WTC11 (cell line): ENCODE data around the gene TMEM234. TPM values are rescaled to one million over a fixed set of nuclear protein-coding genes. Genes with fewer than 3 reads are reported as not detected.

ENCODE experiments used
- ATAC-seq: fragments of 200-7000 bp; cut with Tn5 transposase; 2 replicates; pipeline ENCODE4 v1.10.0; 2021; ENCODE audit warnings: mild to moderate bottlenecking, moderate library complexity
- CTCF ChIA-PET: fragments of 300-600 bp; sonication (Branson Sonifier 250); formaldehyde crosslinking; loops from one replicate; lab custom pipeline; 2021; ENCODE audit warnings: antibody characterized with exemption; lab: Charles Lee
- POLR2A ChIA-PET: fragments of 350-600 bp; sonication (Branson Sonifier 250); formaldehyde crosslinking; loops from one replicate; lab custom pipeline; 2021; ENCODE audit warnings: antibody characterized with exemption; lab: Charles Lee
- DNase-seq: peaks from one replicate; pipeline ENCODE4 v3.0.0; 2021; ENCODE audit warnings: low spot score
- H3K27ac Mint-ChIP-seq: 2 replicates; pipeline ENCODE4 v1.8.0; 2021; ENCODE audit warnings: mixed read lengths
- H3K27me3 Mint-ChIP-seq: 2 replicates; pipeline ENCODE4 v1.8.0; 2021; ENCODE audit warnings: low read depth, mild to moderate bottlenecking, moderate library complexity, mixed read lengths
- H3K36me3 Mint-ChIP-seq: 2 replicates; pipeline ENCODE4 v1.8.0; 2021; ENCODE audit warnings: mixed read lengths
- H3K4me1 Mint-ChIP-seq: 2 replicates; pipeline ENCODE4 v1.8.0; 2022; ENCODE audit warnings: mixed read lengths
- H3K4me3 Mint-ChIP-seq: 2 replicates; pipeline ENCODE4 v1.8.0; 2021; ENCODE audit warnings: mild to moderate bottlenecking, moderate library complexity, mixed read lengths
- H3K9me3 Mint-ChIP-seq: 2 replicates; pipeline ENCODE4 v1.8.0; 2021; ENCODE audit warnings: mixed read lengths
- CREM ChIP-seq: sonication (generic); formaldehyde crosslinking; IDR thresholded peaks from 2 replicates; pipeline ENCODE4 v1.8.1; 2022; ENCODE audit warnings: mild to moderate bottlenecking, missing genetic modification reagents, moderate library complexity
- FOXP1 ChIP-seq: sonication (generic); formaldehyde crosslinking; IDR thresholded peaks from 2 replicates; pipeline ENCODE4 v1.8.0; 2022; ENCODE audit warnings: missing genetic modification reagents, mild to moderate bottlenecking, moderate library complexity, borderline replicate concordance
- GABPB1 ChIP-seq: sonication (generic); formaldehyde crosslinking; IDR thresholded peaks from 2 replicates; pipeline ENCODE4 v1.8.1; 2023; ENCODE audit warnings: mild to moderate bottlenecking, missing genetic modification reagents
- KAT7 ChIP-seq: sonication (generic); formaldehyde crosslinking; IDR thresholded peaks from 2 replicates; pipeline ENCODE4 v1.8.1; 2023; ENCODE audit warnings: missing genetic modification reagents, mild to moderate bottlenecking, borderline replicate concordance
- MAX ChIP-seq: sonication (generic); formaldehyde crosslinking; IDR thresholded peaks from 2 replicates; pipeline ENCODE4 v1.8.0; 2022; ENCODE audit warnings: mild to moderate bottlenecking, missing genetic modification reagents
- NFATC4 ChIP-seq: fragments of 250-450 bp; sonication (Bioruptor Pico); IDR thresholded peaks from 2 replicates; pipeline ENCODE4 v1.9.0; 2021; ENCODE audit warnings: mild to moderate bottlenecking
- NR3C1 ChIP-seq: sonication (generic); formaldehyde crosslinking; conservative IDR thresholded peaks from 2 replicates; pipeline ENCODE4 v1.8.1; 2023; ENCODE audit warnings: low read depth, mild to moderate bottlenecking, missing genetic modification reagents
- SP1 ChIP-seq: sonication (generic); formaldehyde crosslinking; conservative IDR thresholded peaks from 2 replicates; pipeline ENCODE4 v1.8.1; 2022; ENCODE audit warnings: missing genetic modification reagents
- STAT6 ChIP-seq: sonication (generic); formaldehyde crosslinking; conservative IDR thresholded peaks from 2 replicates; pipeline ENCODE4 v1.8.1; 2023; ENCODE audit warnings: mild to moderate bottlenecking, low read depth, missing genetic modification reagents, moderate library complexity
- TCF7 ChIP-seq: sonication (generic); formaldehyde crosslinking; IDR thresholded peaks from 2 replicates; pipeline ENCODE4 v1.8.0; 2022; ENCODE audit warnings: mild to moderate bottlenecking, low read depth, missing genetic modification reagents, moderate library complexity
- TEAD4 ChIP-seq: sonication (generic); formaldehyde crosslinking; IDR thresholded peaks from 2 replicates; pipeline ENCODE4 v1.8.0; 2022; ENCODE audit warnings: mild to moderate bottlenecking, missing genetic modification reagents
- ZBTB21 ChIP-seq: sonication (generic); formaldehyde crosslinking; IDR thresholded peaks from 2 replicates; pipeline ENCODE4 v1.8.1; 2023; ENCODE audit warnings: mild to moderate bottlenecking, missing genetic modification reagents, borderline replicate concordance
- ZNF232 ChIP-seq: sonication (generic); formaldehyde crosslinking; IDR thresholded peaks from 2 replicates; pipeline ENCODE4 v1.8.0; 2022; ENCODE audit warnings: mild to moderate bottlenecking, missing genetic modification reagents
- ZNF396 ChIP-seq: fragments of 250-450 bp; sonication (Bioruptor Pico); IDR thresholded peaks from 2 replicates; pipeline ENCODE4 v1.8.0; 2021; ENCODE audit warnings: mild to moderate bottlenecking, moderate library complexity, borderline replicate concordance
- total RNA-seq: library from RNA; stranded (reverse); gene quantifications from 3 replicates; pipeline ENCODE4 v1.2.3, GENCODE V29; 2021
- TF ChIP-seq, protein P1 (sequence below): fragments of 250-450 bp; sonication (Bioruptor Pico); IDR thresholded peaks from 2 replicates; pipeline ENCODE4 v1.9.0; 2021; ENCODE audit warnings: moderate library complexity, mild to moderate bottlenecking, inconsistent platforms, borderline replicate concordance
- TF ChIP-seq, protein P2 (sequence below): fragments of 250-450 bp; sonication (Bioruptor Pico); conservative IDR thresholded peaks from 2 replicates; pipeline ENCODE4 v1.9.0; 2021; ENCODE audit warnings: mild to moderate bottlenecking
- TF ChIP-seq, protein P3 (sequence below): sonication (generic); formaldehyde crosslinking; IDR thresholded peaks from 2 replicates; pipeline ENCODE4 v1.8.0; 2022; ENCODE audit warnings: mild to moderate bottlenecking, missing genetic modification reagents
- TF ChIP-seq, protein P4 (sequence below): sonication (generic); formaldehyde crosslinking; IDR thresholded peaks from 2 replicates; pipeline ENCODE4 v1.8.0; 2022; ENCODE audit warnings: mild to moderate bottlenecking, missing genetic modification reagents

Gene TMEM234
- total RNA-seq, 1 experiment from 2014 or later = 11.9 TPM

DNA sequence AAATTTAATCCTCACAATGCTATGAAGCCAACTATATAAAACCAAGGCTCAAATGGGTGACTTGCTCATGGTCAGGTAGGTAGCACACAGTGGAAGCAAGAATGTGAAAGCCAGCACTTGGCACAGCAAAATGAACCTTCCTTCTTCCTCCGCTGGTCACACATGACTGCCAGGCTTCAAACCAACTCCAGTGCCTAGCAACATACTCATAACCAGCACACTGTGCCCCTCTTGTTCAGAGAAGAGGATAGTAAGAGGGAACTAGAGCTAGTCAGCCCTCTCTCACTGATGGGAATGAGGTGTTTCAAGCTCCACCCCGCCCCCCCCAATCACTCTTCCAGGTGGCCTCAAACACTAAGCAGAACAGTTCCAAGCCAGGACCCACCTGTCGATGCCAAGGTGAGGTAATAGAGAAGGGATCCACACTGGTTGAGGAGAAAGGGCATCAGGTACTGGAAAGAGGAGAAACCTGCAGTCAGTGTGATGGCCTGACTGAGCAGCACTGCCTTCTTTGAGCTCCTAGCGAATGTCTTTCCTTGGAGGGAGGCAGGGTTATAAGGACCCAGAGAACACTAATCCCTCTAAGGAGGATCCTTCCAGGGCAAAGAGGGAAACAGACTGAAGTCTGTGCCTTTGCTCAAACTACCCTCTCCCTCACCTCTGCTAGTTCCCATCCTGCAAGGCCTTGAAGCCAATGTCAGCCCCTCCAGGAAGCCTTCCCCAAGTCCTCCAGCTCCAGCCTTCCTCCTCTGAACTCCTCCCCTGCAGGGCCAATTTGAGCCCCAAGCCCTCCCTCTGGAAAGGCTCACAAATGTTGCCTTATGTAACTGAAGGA lies 1.2 kb downstream of the TMEM234 start (continued):
- TF ChIP-seq CREM = no peak
- TF ChIP-seq NFATC4 = no peak
- TF ChIP-seq TEAD4 (CRISPR knock-in tag) = no peak

- ChIA-PET CTCF (interaction anchor here (0.6 to 1.2 kb wide), 2 partner anchors 21 to 29 kb away, joined by 3 read pairs; no protein-coding TSS in a partner anchor), POLR2A (interaction anchor here (0.6 kb wide), 2 partner anchors 99 to 113 kb away, joined by 3 read pairs; no protein-coding TSS in a partner anchor)
- TF ChIP-seq FOXP1 (CRISPR knock-in tag) (no peak), CREM (no peak), ZBTB21 (CRISPR knock-in tag) (no peak), GABPB1 (CRISPR knock-in tag) (no peak), ZNF232 (no peak), STAT6 (CRISPR knock-in tag) (no peak), NR3C1 (no peak), TCF7 (no peak), SP1 (CRISPR knock-in tag) (no peak), NFATC4 (no peak), KAT7 (CRISPR knock-in tag) (no peak), ZNF396 (no peak), MAX (CRISPR knock-in tag) (no peak)
- TF ChIP-seq, protein P1, sequence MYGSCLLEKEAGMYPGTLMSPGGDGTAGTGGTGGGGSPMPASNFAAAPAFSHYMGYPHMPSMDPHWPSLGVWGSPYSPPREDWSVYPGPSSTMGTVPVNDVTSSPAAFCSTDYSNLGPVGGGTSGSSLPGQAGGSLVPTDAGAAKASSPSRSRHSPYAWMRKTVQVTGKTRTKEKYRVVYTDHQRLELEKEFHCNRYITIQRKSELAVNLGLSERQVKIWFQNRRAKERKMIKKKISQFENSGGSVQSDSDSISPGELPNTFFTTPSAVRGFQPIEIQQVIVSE (CRISPR knock-in tag) = no peak
- TF ChIP-seq, protein P2, sequence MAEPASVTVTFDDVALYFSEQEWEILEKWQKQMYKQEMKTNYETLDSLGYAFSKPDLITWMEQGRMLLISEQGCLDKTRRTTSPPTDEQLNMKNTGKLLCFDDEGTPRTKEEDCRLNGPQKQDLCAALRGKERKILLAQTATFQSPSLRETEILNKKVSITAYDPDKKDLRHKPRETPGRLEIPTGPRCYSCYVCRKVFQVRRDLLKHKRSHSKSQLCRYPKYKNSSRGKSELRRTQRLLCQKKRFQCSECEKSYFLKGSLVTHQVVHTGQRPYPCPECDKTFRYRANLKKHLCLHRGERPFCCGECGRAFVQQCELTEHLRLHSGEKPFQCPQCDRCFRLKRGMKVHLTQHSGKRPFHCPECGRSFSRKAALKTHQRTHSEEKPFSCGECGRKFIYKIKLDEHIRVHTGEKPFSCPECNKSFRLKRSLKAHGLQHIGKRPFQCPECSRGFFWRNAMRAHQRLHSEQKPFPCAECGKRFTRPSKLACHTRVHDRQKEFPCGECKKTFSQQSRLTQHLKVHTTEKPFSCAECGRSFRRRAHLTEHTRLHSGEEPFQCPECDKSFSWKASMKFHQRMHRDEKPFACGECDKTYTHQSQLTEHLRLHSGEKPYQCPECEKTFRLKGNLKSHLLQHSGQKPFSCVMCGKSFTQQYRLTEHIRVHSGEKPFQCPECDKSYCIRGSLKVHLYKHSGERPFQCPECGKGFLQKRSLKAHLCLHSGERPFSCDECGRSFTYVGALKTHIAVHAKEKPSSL (CRISPR knock-in tag) = no peak
- TF ChIP-seq, protein P3, sequence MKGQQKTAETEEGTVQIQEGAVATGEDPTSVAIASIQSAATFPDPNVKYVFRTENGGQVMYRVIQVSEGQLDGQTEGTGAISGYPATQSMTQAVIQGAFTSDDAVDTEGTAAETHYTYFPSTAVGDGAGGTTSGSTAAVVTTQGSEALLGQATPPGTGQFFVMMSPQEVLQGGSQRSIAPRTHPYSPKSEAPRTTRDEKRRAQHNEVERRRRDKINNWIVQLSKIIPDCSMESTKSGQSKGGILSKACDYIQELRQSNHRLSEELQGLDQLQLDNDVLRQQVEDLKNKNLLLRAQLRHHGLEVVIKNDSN (CRISPR knock-in tag) = no peak
- TF ChIP-seq, protein P4, sequence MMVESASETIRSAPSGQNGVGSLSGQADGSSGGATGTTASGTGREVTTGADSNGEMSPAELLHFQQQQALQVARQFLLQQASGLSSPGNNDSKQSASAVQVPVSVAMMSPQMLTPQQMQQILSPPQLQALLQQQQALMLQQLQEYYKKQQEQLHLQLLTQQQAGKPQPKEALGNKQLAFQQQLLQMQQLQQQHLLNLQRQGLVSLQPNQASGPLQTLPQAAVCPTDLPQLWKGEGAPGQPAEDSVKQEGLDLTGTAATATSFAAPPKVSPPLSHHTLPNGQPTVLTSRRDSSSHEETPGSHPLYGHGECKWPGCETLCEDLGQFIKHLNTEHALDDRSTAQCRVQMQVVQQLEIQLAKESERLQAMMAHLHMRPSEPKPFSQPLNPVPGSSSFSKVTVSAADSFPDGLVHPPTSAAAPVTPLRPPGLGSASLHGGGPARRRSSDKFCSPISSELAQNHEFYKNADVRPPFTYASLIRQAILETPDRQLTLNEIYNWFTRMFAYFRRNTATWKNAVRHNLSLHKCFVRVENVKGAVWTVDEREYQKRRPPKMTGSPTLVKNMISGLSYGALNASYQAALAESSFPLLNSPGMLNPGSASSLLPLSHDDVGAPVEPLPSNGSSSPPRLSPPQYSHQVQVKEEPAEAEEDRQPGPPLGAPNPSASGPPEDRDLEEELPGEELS (CRISPR knock-in tag) = no peak
- no peak for DNase-seq
- no peak for ATAC-seq
- Mint-ChIP-seq H3K27me3 (no peaks in the 10 kb centered on the region), H3K36me3 (peaks cover 2% of the 10 kb centered on the region; the same call in 1 of the 2 replicates), H3K27ac (no peak overlapping the region), H3K4me3 (no peak overlapping the region), H3K9me3 (no peaks in the 10 kb centered on the region), H3K4me1 (peaks cover 13% of the 10 kb centered on the region)
Measured at GRCh38 chr1:32219022-32219421, 3.1 kb downstream of the TMEM234 start.
